SK-N-SH treated with all-trans-retinoic acid at 6 μM for 48 hours (cell line): Measurements from ENCODE around the gene FYN.

Experiments used
- ATAC-seq: fragments of 200-7000 bp; cut with Tn5 transposase; 3 replicates; pipeline ENCODE4 v1.9.1; 2020; ENCODE audit warnings: mild to moderate bottlenecking, moderate library complexity
- ARNTL ChIP-seq: fragments of 450-650 bp; formaldehyde crosslinking; IDR thresholded peaks from 2 replicates; pipeline ENCODE4 v1.5.0; 2020; ENCODE audit warnings: low read depth, mild to moderate bottlenecking, moderate library complexity, borderline replicate concordance
- BACH2 ChIP-seq: fragments of 250-450 bp; sonication (Bioruptor Pico); IDR thresholded peaks from 2 replicates; pipeline ENCODE4 v1.9.0; 2021; ENCODE audit warnings: mild to moderate bottlenecking, borderline replicate concordance
- CSDC2 ChIP-seq: fragments of 250-450 bp; sonication (Bioruptor Pico); IDR thresholded peaks from 2 replicates; pipeline ENCODE4 v1.5.0; 2020; ENCODE audit warnings: mild to moderate bottlenecking, moderate library complexity
- ESRRG ChIP-seq: fragments of 250-450 bp; sonication (Bioruptor Pico); IDR thresholded peaks from 2 replicates; pipeline ENCODE4 v1.6.1; 2021; ENCODE audit warnings: mild to moderate bottlenecking
- GLIS3 ChIP-seq: fragments of 250-450 bp; sonication (Bioruptor Pico); IDR thresholded peaks from 2 replicates; pipeline ENCODE4 v1.5.0; 2020; ENCODE audit warnings: mild to moderate bottlenecking, moderate library complexity
- OSR1 ChIP-seq: fragments of 250-450 bp; sonication (Bioruptor Pico); IDR thresholded peaks from 2 replicates; pipeline ENCODE4 v1.8.0; 2022; ENCODE audit warnings: moderate library complexity, mild to moderate bottlenecking, inconsistent platforms
- PATZ1 ChIP-seq: fragments of 250-450 bp; sonication (Bioruptor Pico); IDR thresholded peaks from 2 replicates; pipeline ENCODE4 v1.8.0; 2020; ENCODE audit warnings: mild to moderate bottlenecking, moderate library complexity, borderline replicate concordance
- POU6F1 ChIP-seq: fragments of 250-450 bp; sonication (Bioruptor Pico); IDR thresholded peaks from 2 replicates; pipeline ENCODE4 v1.8.0; 2021; ENCODE audit warnings: low read depth, mild to moderate bottlenecking, moderate library complexity, borderline replicate concordance
- PPARA ChIP-seq: fragments of 250-450 bp; sonication (Bioruptor Pico); IDR thresholded peaks from 2 replicates; pipeline ENCODE4 v1.5.0; 2020; ENCODE audit warnings: mild to moderate bottlenecking, borderline replicate concordance
- RARB ChIP-seq: fragments of 250-450 bp; sonication (Bioruptor Pico); IDR thresholded peaks from 2 replicates; pipeline ENCODE4 v1.8.0; 2021; ENCODE audit warnings: mild to moderate bottlenecking, moderate library complexity
- SNAI2 ChIP-seq: fragments of 250-450 bp; sonication (Bioruptor Pico); IDR thresholded peaks from 2 replicates; pipeline ENCODE4 v1.5.0; 2020; ENCODE audit warnings: mild to moderate bottlenecking, moderate library complexity
- TCF4 ChIP-seq: fragments of 250-450 bp; sonication (Bioruptor Pico); IDR thresholded peaks from 2 replicates; pipeline ENCODE4 v1.8.0; 2021; ENCODE audit warnings: mild to moderate bottlenecking, moderate library complexity, borderline replicate concordance
- TOX ChIP-seq: fragments of 250-450 bp; sonication (Bioruptor Pico); IDR thresholded peaks from 2 replicates; pipeline ENCODE4 v1.8.0; 2021; ENCODE audit warnings: mild to moderate bottlenecking, moderate library complexity, borderline replicate concordance
- ZC3H10 ChIP-seq: fragments of 250-450 bp; sonication (Bioruptor Pico); IDR thresholded peaks from 2 replicates; pipeline ENCODE4 v1.5.1; 2021; ENCODE audit warnings: mild to moderate bottlenecking, moderate library complexity
- ZFP3 ChIP-seq: fragments of 250-450 bp; sonication (Bioruptor Pico); IDR thresholded peaks from 2 replicates; pipeline ENCODE4 v1.5.0; 2020; ENCODE audit warnings: mild to moderate bottlenecking, moderate library complexity
- ZFP30 ChIP-seq: fragments of 450-650 bp; formaldehyde crosslinking; IDR thresholded peaks from 2 replicates; pipeline ENCODE4 v1.5.0; 2022; ENCODE audit warnings: mild to moderate bottlenecking, moderate library complexity
- ZNF565 ChIP-seq: fragments of 450-650 bp; formaldehyde crosslinking; conservative IDR thresholded peaks from 2 replicates; pipeline ENCODE4 v1.5.0; 2020; ENCODE audit warnings: low read depth, mild to moderate bottlenecking, moderate library complexity
- ZNF70 ChIP-seq: fragments of 450-650 bp; formaldehyde crosslinking; IDR thresholded peaks from 2 replicates; pipeline ENCODE4 v1.5.0; 2020; ENCODE audit warnings: mild to moderate bottlenecking, moderate library complexity
- ZNF8 ChIP-seq: fragments of 450-650 bp; formaldehyde crosslinking; IDR thresholded peaks from 2 replicates; pipeline ENCODE4 v1.5.0; 2020; ENCODE audit warnings: mild to moderate bottlenecking, moderate library complexity
- TF ChIP-seq, protein P1 (sequence below): fragments of 250-450 bp; sonication (Bioruptor Pico); IDR thresholded peaks from 2 replicates; pipeline ENCODE4 v1.5.0; 2020; ENCODE audit warnings: mild to moderate bottlenecking, moderate library complexity
- TF ChIP-seq, protein P2 (sequence below): fragments of 250-450 bp; sonication (Bioruptor Pico); IDR thresholded peaks from 2 replicates; pipeline ENCODE4 v1.5.1; 2021; ENCODE audit warnings: mild to moderate bottlenecking, moderate library complexity
- TF ChIP-seq, protein P3 (sequence below): fragments of 250-450 bp; sonication (Bioruptor Pico); IDR thresholded peaks from 2 replicates; pipeline ENCODE4 v1.5.1; 2020; ENCODE audit warnings: low read depth, mild to moderate bottlenecking, moderate library complexity

Gene FYN

GRCh38 chr6:111740506-111740905, 132.7 kb downstream of the FYN start:
- TF ChIP-seq ZNF70 (CRISPR knock-in tag) = no peak
- TF ChIP-seq, all 23 proteins: peak for 0
- no peak for ATAC-seq

DNA sequence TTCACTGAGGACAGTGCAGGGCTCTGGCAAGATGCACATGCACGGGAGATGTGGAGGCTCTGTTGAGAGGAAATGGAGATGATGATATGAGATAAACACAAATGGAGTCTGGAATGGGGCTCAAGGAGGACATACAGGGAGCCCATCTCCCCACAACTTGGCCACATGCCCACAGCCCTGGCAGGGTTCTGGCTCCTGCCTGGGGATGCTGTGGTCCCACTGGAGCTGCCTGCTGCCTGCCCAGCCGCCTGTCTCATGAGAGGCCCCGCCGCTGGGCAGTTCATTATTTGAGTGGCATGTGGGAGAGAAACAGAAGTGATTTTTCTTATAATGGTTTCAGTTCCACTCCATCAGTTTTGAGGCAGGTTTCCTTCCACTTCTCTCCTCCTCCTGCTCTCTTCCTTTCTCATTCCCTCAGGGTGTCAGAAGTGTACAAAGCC, 134.0 kb downstream of the FYN start:
- peak; percentile 63; the same call in 2 of the 3 replicates for ATAC-seq
- peak; percentile 65; the same call in 1 of the 2 replicates for TF ChIP-seq ZNF70 (CRISPR knock-in tag)
- no peak for TF ChIP-seq POU6F1 (CRISPR knock-in tag)
- no peak for TF ChIP-seq ESRRG (CRISPR knock-in tag)
- TF ChIP-seq ZNF565 (CRISPR knock-in tag) = 0 out of 2 replicates have a peak, but pooled peaks have one; percentile 15
- no peak for TF ChIP-seq GLIS3
- no peak for TF ChIP-seq TOX (CRISPR knock-in tag)
- TF ChIP-seq, protein P1, sequence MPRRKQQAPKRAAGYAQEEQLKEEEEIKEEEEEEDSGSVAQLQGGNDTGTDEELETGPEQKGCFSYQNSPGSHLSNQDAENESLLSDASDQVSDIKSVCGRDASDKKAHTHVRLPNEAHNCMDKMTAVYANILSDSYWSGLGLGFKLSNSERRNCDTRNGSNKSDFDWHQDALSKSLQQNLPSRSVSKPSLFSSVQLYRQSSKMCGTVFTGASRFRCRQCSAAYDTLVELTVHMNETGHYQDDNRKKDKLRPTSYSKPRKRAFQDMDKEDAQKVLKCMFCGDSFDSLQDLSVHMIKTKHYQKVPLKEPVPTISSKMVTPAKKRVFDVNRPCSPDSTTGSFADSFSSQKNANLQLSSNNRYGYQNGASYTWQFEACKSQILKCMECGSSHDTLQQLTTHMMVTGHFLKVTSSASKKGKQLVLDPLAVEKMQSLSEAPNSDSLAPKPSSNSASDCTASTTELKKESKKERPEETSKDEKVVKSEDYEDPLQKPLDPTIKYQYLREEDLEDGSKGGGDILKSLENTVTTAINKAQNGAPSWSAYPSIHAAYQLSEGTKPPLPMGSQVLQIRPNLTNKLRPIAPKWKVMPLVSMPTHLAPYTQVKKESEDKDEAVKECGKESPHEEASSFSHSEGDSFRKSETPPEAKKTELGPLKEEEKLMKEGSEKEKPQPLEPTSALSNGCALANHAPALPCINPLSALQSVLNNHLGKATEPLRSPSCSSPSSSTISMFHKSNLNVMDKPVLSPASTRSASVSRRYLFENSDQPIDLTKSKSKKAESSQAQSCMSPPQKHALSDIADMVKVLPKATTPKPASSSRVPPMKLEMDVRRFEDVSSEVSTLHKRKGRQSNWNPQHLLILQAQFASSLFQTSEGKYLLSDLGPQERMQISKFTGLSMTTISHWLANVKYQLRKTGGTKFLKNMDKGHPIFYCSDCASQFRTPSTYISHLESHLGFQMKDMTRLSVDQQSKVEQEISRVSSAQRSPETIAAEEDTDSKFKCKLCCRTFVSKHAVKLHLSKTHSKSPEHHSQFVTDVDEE (CRISPR knock-in tag) = peak; percentile 66; the same call in 1 of the 2 replicates
- no peak for TF ChIP-seq ARNTL (CRISPR knock-in tag)
- no peak for TF ChIP-seq SNAI2
- TF ChIP-seq TCF4 (CRISPR knock-in tag) = no peak; the same call in 1 of the 2 replicates
- TF ChIP-seq PPARA (CRISPR knock-in tag) = no peak
- TF ChIP-seq BACH2 (CRISPR knock-in tag) = no peak
- no peak for TF ChIP-seq RARB
- no peak for TF ChIP-seq ZFP30 (CRISPR knock-in tag)
- TF ChIP-seq, protein P2, sequence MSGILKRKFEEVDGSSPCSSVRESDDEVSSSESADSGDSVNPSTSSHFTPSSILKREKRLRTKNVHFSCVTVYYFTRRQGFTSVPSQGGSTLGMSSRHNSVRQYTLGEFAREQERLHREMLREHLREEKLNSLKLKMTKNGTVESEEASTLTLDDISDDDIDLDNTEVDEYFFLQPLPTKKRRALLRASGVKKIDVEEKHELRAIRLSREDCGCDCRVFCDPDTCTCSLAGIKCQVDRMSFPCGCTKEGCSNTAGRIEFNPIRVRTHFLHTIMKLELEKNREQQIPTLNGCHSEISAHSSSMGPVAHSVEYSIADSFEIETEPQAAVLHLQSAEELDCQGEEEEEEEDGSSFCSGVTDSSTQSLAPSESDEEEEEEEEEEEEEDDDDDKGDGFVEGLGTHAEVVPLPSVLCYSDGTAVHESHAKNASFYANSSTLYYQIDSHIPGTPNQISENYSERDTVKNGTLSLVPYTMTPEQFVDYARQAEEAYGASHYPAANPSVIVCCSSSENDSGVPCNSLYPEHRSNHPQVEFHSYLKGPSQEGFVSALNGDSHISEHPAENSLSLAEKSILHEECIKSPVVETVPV (CRISPR knock-in tag) = no peak
- TF ChIP-seq OSR1 (CRISPR knock-in tag) = no peak
- TF ChIP-seq, protein P3, sequence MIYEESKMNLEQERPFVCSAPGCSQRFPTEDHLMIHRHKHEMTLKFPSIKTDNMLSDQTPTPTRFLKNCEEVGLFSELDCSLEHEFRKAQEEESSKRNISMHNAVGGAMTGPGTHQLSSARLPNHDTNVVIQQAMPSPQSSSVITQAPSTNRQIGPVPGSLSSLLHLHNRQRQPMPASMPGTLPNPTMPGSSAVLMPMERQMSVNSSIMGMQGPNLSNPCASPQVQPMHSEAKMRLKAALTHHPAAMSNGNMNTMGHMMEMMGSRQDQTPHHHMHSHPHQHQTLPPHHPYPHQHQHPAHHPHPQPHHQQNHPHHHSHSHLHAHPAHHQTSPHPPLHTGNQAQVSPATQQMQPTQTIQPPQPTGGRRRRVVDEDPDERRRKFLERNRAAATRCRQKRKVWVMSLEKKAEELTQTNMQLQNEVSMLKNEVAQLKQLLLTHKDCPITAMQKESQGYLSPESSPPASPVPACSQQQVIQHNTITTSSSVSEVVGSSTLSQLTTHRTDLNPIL (CRISPR knock-in tag) = no peak
- TF ChIP-seq PATZ1 (CRISPR knock-in tag) = no peak
- TF ChIP-seq CSDC2 (CRISPR knock-in tag) = no peak
- no peak for TF ChIP-seq ZC3H10 (CRISPR knock-in tag)

DNA sequence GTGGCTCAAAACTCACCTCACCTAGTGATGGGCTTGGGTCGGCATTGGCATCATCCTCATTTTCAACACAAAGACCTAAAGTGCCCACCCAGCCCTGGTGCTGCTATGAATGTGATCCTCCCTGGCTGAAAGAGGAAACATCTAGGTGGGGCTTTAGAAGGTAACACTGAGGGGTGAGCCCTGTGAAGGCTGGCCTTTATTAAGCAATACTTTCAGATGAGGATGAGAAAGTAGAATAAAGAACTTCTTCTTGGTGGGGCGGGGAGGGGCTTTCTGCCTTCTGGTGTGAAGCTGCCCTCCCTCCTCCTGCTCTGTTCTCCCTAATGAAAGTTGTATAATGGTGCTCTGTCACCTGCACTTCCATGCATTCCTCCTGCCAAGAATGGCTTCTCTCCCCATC, 134.6 kb downstream of the FYN start:
- TF ChIP-seq, protein P1 (CRISPR knock-in tag) = no peak
- TF ChIP-seq OSR1 (CRISPR knock-in tag) = no peak
- TF ChIP-seq ZFP3 (CRISPR knock-in tag) = no peak
- TF ChIP-seq TCF4 (CRISPR knock-in tag) = no peak
- TF ChIP-seq ZFP30 (CRISPR knock-in tag) = no peak
- TF ChIP-seq ZNF8 (CRISPR knock-in tag) = no peak
- no peak for TF ChIP-seq ESRRG (CRISPR knock-in tag)
- no peak; the same call in 2 of the 3 replicates for ATAC-seq
